GM18858 (cell line): ENCODE data around the gene TNIK.
"Not testable (repeated sequence)": the region's sequence is repeated elsewhere in the genome, so short reads cannot be mapped to it uniquely, and the experiment has no call there.

Source experiments
- ATAC-seq: cut with Tn5 transposase; IDR thresholded peaks from one replicate; pipeline ENCODE4 v1.9.1; 2021; ENCODE audit not compliant: unreplicated experiment

TNIK gene

DNA sequence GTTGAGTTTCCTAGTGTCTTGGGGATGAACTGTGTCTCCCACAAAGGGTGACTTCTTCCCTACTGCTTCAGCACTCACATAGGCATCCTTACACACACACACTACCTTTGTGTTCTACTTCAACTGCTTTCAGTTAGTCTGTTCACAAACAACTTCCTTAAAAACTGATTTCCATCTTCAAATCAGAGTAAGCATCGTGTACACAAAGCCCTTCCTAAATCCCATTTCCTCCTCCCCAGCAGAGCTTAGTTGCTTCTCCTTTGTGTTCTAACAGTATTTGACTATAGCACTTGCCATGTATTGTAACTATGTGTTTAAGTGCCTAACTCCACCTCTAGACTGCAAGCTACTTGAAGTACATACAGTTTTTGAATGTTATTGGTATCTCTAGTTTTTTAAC lies 71.7 kb downstream of the TNIK start:
- no peak for ATAC-seq

DNA sequence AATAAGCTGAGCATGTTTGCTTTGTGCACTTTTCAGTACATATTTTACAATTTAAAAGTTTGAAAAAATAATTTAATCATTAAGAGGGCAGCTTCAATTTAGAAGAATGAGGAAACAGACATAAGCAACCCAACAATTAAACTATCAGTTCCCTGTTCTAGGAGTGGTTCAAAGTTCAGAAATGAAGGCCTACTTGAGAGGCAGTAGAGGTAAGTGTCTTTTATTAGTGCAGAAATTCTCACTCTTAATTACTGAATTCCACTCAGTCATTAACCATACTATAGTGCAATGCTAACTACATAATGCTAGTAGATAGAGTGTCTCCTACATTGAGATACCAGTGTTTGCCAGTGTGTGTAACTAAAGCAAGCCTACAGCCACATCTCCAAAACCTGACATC lies 73.1 kb downstream of the TNIK start:
- no peak for ATAC-seq

GRCh38 chr3:171385086-171385485 lies 75.1 kb downstream of the TNIK start:
- no peak for ATAC-seq

GRCh38 chr3:171384101-171384891 lies 75.9 kb downstream of the TNIK start:
- ATAC-seq: no peak

DNA sequence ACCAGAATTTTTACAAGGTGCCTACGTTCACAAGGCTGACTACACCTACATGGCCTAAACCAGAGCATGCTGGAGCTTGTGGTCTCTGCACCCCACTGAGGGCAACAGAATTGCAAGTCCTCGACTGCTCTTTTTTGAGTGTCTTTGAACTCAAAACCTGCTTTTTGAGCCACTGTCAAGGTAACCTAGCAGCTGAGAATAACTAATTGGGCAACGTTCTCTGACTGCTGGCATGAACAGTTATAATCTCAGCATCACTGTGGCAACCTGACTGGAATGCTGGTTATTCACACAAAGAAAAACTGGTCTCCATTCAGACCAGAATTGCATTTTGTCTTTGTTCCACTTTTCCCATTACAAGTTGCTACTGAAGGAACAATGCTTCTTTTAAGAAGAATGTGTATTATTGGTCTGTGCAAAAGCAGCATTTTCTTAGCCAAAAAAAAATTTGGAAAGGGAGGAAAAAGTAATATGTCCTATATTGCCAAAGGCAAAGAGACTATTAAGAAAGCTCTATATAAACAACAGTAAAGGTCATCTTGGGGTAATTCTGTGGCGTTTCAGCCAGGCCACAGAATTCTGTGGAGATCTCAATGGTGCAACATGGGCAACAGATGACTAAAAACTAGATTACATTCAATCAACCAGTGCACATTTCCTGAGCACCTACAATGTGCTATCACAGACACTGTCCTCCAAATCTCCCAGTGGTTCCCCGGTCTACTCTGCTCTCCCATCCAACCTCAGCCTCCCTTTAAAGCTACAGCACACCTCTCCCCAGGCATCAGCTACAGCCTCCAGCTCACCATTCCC lies 76.8 kb downstream of the TNIK start:
- ATAC-seq: no peak

GRCh38 chr3:171382347-171382746 lies 77.9 kb downstream of the TNIK start:
- ATAC-seq: not testable (repeated sequence)

DNA sequence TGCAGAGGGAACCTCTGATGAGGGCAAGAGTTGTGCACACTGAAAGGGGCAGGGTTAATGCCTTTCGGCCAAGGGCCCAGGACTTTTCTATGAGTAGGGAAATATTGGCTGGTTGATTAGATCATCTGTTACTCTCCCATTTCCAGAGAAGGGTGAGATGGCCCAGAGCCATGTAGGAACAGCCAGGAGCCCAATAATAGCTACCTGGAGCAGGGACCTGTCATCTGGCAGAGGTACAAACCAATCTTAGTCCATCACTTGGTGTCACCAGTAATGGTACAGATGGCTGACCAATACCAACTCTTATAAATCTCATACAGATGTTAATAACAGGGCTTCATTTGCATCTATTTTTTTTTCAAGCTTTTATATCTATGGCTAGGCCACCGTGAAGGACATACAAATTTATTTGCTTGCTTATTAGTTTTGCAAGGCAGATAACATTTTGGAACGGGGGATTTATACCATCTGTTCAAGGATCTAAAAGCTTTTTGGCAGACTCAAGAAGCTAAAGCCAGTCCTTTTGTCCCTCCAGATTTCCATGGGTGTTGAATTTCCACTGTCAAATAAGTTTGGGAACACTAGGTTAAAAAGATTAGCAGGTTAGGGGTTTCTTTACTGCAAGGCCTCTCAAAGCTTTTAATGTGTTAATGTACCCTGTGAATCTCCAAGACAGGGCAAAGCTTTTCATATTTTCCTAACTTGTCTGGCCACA lies 79.3 kb downstream of the TNIK start:
- no peak for ATAC-seq

- no peak for ATAC-seq
Observed at GRCh38 chr3:171379961-171380483, 80.2 kb downstream of the TNIK start.

DNA sequence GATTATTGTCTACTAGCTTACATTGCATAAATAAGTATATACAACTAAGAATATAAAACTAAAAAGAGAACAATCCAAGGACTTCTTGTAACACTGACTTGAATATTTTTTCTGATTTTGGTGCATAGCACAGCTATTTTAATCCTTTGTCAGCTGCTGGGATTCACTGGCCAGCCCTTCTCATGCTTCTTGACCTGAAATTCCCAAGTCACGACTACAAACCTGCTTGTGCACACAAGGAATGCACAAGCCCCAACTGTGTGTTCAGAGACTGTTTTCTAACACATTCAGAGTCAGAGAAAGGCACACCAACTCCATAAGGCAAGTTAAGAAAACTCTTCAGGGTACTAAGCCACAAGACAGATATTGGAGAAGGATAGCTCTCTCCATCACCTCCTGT lies 80.9 kb downstream of the TNIK start:
- ATAC-seq: no peak

GRCh38 chr3:171378586-171378985 lies 81.6 kb downstream of the TNIK start:
- ATAC-seq: no peak

- ATAC-seq: no peak
Observed at GRCh38 chr3:171377859-171378258, 82.3 kb downstream of the TNIK start.

DNA sequence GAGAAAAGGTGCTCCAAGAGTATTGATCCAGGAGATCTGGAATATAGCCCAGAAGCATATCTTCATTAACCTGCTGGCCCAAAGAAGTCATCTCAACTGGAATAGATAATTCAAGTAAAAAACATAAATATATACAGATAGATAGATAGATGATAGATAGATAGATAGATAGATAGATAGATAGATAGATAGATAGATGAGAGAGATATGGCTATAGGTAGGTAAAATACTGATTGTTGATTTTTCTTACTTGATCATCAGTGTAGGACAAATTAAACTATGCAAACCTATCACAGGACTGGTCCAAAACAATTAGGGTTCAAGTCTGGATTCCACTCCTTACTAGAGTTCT lies 83.6 kb downstream of the TNIK start:
- ATAC-seq: no peak

DNA sequence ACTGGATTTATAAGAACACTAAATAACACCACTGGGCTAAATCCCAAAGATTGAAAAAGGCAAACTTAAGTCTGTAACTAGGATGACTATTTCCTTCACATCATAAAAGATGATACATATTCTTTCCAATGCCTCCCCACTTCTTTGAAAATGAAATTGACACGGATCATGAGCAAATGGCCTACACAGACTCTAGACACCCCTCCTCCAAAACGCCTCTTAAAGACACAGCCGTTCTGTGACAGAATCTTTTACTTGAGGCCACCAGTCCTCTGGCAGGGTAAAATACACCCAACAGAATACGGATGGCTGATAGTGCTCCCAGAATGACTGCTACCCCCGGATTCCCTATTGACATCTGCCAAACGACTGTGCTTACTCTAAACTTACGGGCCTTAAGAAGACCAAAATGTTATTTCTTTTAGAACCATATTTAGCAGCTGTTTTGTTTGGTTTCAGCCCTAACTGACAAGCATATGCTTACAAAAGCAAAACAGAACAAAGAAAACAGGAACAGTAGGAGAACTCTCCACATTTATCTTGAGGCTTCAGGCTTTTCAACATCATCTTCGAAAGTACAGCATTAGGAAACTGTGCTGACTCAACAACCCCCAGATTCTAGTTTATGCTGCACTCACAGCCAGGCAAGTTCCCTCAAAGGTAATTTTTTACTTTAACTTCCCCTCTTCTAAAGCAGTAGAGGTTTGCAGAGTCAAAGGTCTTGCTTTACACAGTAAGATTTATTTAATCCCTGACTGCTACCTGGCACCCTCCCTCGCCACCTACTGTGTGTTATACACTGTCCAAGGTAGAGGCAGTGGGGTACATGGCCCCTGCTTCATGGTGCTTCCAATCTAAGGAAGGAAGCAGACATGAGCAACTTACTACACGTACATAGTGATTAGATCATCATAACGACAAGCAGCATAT lies 84.3 kb downstream of the TNIK start:
- ATAC-seq: no peak

- ATAC-seq: no peak
Observed at GRCh38 chr3:171374661-171375285, 85.4 kb downstream of the TNIK start.

DNA sequence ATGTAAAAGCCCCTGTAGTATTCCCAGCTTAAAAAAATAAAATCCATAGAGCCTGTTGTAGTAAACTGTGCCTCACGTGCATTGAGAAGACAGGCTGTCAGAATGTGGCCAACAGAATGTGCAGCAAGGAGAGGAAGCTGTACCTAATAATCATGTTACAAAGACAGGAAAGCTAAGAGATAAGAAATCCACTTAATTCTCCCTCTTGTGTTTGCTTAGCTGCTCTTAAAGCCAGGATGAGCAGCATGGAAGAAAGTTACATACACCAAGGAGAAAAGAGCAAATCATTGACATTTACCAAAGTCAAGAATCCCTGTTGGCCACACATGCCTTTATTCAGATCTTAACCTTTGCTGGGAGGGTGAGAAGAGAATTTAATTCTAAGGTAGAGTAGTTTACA lies 85.9 kb downstream of the TNIK start:
- ATAC-seq: no peak

- no peak for ATAC-seq
Observed at GRCh38 chr3:171373711-171374110, 86.5 kb downstream of the TNIK start.

DNA sequence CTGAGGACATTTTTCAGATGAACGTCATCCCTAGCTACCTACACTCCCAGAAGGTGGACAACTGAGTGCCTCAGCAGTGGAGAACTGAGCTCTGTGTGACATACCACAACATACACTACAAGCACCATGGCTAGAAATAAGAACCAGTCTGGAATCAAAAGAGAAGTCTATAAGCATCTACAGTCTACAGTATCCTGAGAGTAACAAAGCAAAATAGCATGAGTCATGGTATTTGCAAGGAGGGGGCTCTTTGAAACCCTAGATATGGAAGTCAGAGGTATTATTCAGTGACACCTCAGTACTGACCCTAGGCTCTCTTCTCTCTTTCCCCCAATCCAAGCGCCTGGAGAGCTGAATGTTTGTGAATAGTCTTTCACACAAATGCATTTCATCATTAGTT lies 87.5 kb downstream of the TNIK start:
- ATAC-seq: no peak

GRCh38 chr3:171371354-171371753 lies 88.9 kb downstream of the TNIK start:
- no peak for ATAC-seq

DNA sequence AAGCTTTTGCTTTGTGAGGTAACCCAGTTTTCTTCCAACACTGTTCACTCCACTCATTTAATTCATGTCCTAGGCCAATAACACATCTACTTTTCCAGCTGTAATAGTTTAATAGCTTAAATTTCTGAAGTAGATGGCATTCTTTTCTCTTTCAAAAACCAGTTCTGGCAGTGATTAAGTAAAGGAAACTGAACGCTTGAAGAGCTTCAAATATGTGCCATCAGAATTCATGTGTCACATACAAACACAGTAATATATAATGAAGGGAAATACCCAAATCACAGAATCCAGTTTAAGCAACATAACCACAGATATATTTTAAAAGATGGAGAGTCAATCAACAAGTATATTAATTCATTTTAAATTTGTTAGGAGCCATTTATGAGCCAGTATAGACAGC lies 91.0 kb downstream of the TNIK start:
- ATAC-seq: no peak

DNA sequence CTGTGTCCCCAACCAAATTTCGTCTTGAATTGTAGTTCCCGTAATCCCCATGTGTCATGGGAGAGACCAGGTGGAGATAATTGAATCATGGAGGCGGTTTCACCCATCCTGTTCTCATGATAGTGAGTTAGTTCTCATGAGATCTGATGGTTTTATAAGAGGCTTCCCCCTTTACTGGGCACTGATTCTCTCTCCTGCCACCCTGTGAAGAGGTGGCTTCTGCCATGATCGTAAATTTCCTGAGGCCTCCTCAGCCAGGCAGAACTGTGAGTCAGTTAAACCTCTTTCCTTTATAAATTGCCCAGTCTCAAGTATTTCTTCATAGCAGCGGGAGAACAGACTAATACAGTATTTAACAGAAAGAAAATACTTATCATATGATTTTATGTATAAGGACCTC lies 93.5 kb downstream of the TNIK start:
- ATAC-seq: not testable (repeated sequence)
